Body of pancreas (tissue), 4 donors: Measurements from ENCODE around the gene NRG3. TPM values are rescaled to one million over a fixed set of nuclear protein-coding genes. Genes with fewer than 3 reads are reported as not detected.

Experiments used
- ATAC-seq: fragments of 150-250 bp; one replicate; pipeline ENCODE4 v1.9.1; 2016
- DNase-seq, 4 donors: peaks; one replicate each; pipeline ENCODE4 v3.0.0-alpha.2; 2019
- H3K27ac ChIP-seq, 4 donors: fragments of 200-600 bp; sonication (generic); 1 replicate in 3 of 4; 2 replicates in 1 of 4; pipeline versions ENCODE4 v1.5.1 to v1.6.1; 2016 to 2019; ENCODE audit warnings: mild to moderate bottlenecking in 1 of 4, mixed read lengths in 1 of 4, moderate library complexity in 1 of 4
- H3K27me3 ChIP-seq, 2 donors: fragments of 200-600 bp; sonication (generic); one replicate each; pipeline ENCODE4 v1.6.0; 2016; ENCODE audit warnings: mild to moderate bottlenecking in 1 of 2
- H3K36me3 ChIP-seq, 2 donors: fragments of 200-600 bp; sonication (generic); replicated peaks in 1 of 2; 2 replicates each; pipeline ENCODE4 v1.5.1; 2016; ENCODE audit warnings: low read depth in 2 of 2; ENCODE audit not compliant: insufficient read depth in 1 of 2
- H3K4me1 ChIP-seq: fragments of 200-600 bp; sonication (generic); one replicate; pipeline ENCODE4 v1.6.0; 2016
- H3K4me3 ChIP-seq, 2 donors: fragments of 200-600 bp; sonication (generic); 1 replicate in 1 of 2; 2 replicates in 1 of 2; pipeline ENCODE4 v1.5.1; 2016 to 2019
- H3K9me3 ChIP-seq, 3 donors: fragments of 200-600 bp; sonication (generic); 1 replicate in 2 of 3; 2 replicates in 1 of 3; pipeline ENCODE4 v1.5.1; 2016
- POLR2A ChIP-seq, 3 donors: fragments of 450-650 bp; IDR thresholded peaks; one replicate each; pipeline ENCODE4 v1.6.1; 2016; ENCODE audit warnings: antibody characterized with exemption in 3 of 3, mild to moderate bottlenecking in 2 of 3
- WGBS, 2 donors: methylation state at CpG; one replicate each; pipeline ENCODE4 v1.1.5; 2017; 5-methylcytosine and 5-hydroxymethylcytosine counted together
- intact Hi-C: fragments of 100-400 bp; cut with DNase I; formaldehyde crosslinking; loops from one replicate; pipeline ENCODE4 v1.15.1; 2023
- total RNA-seq, 2 donors: library from RNA; depleted of rRNA; stranded (reverse); fragments of >200 nt; gene quantifications; one replicate each; pipeline ENCODE4 v1.1.0, GENCODE V29; 2016
- TF ChIP-seq, protein P1 (sequence below), 7 experiments: fragments of 450-650 bp in 4 of 7; fragments of 200-600 bp in 3 of 7; sonication (generic) in 3 of 7; IDR thresholded peaks; one replicate each; pipeline ENCODE4 v1.5.1; 2016 to 2019; ENCODE audit warnings: antibody characterized with exemption in 7 of 7

The NRG3 gene
- total RNA-seq, 2 donors from 2014 or later, result 0.26 TPM; not detected in 1

DNA sequence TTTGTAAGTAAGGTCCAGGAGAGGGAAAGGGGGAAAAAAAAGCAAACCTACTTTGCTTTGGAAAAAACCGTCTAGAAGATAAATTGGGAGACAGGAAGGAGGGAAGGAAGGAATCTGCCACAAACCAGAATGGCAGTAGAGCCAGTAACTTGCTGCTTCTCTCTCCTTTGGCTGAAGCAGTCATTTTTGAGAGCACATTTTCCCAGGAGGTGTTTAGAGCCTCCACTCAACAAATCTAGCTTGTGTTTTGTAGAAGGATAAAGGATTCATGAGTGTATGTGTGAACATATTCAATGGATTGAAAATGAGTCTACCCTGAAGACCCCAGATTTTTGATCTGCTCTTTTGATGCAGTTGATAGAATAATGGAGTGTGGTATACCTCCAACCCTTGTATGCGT, 2.6 kb downstream of the NRG3 start:
- Histone ChIP-seq H3K27ac (no peak overlapping the region), H3K27me3 (peaks cover 0 to 26% of the 10 kb centered on the region in 2 donors), H3K36me3 (no peaks in the 10 kb centered on the region), H3K4me3 (no peak overlapping the region), H3K4me1 (peaks cover 20% of the 10 kb centered on the region), H3K9me3 (no peaks in the 10 kb centered on the region)
- WGBS, 2 donors, result 44 to 55% methylated on average over 2 of the region's 2 CpGs
- TF ChIP-seq, protein P1, sequence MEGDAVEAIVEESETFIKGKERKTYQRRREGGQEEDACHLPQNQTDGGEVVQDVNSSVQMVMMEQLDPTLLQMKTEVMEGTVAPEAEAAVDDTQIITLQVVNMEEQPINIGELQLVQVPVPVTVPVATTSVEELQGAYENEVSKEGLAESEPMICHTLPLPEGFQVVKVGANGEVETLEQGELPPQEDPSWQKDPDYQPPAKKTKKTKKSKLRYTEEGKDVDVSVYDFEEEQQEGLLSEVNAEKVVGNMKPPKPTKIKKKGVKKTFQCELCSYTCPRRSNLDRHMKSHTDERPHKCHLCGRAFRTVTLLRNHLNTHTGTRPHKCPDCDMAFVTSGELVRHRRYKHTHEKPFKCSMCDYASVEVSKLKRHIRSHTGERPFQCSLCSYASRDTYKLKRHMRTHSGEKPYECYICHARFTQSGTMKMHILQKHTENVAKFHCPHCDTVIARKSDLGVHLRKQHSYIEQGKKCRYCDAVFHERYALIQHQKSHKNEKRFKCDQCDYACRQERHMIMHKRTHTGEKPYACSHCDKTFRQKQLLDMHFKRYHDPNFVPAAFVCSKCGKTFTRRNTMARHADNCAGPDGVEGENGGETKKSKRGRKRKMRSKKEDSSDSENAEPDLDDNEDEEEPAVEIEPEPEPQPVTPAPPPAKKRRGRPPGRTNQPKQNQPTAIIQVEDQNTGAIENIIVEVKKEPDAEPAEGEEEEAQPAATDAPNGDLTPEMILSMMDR (IDR thresholded peaks at IDR 0.05), result no peak
- no peak for TF ChIP-seq POLR2A (IDR thresholded peaks at IDR 0.05)
- DNase-seq (no peak), ATAC-seq (no peak)
- intact Hi-C loops, result no loop called here

DNA sequence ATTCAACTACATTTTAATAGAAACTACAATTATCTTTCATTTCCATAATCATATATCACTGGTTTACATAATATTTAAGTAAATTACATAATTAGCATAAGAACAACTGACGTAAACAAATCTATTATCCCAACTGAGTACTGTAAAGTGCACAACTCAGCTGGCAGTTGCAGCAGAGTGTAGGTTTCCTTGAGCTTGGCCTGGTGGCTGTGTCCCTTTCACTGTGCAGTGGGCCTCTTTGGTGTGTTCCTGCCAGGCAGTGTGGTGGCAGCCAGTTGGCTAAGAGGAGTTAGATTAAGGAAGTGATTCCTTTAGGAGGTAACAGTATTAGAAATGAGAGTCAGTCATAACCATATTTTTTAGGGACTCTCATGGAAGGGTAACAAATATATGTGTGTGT, 7.0 kb downstream of the NRG3 start:
- no peaks in the 10 kb centered on the region for H3K36me3 ChIP-seq
- no peak for DNase-seq
- H3K27me3 ChIP-seq, result peaks cover 0 to 6% of the 10 kb centered on the region in 2 donors
- H3K9me3 ChIP-seq, result no peaks in the 10 kb centered on the region
- intact Hi-C loops, result no loop called here
- 78 to 97% methylated on average over 1 of the region's 1 CpG for WGBS, 2 donors
- ATAC-seq, result no peak
- no peak overlapping the region for H3K27ac ChIP-seq
- no peak overlapping the region for H3K4me3 ChIP-seq
- TF ChIP-seq, protein P1 (IDR thresholded peaks at IDR 0.05), result no peak
- no peak for TF ChIP-seq POLR2A (IDR thresholded peaks at IDR 0.05)
- H3K4me1 ChIP-seq, result no peaks in the 10 kb centered on the region

DNA sequence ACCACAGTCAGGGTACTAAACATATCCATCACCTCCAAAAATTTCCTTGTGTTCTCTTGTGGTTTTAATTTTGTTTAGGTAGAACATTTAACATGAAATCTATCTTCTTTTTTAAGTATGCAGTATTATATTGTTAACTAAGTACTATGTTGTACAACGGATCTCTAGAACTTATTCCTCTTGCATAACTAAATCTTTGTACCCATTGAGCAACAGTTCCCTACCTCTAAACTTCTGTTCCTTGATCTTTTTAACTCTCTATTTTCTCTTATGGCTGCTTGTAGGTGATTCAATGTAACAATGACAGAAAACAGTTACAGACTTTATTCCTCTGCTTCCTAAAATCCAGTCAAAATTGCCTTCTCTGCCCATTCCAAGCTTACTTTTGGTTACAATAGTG, 9.9 kb downstream of the NRG3 start:
- no peaks in the 10 kb centered on the region for H3K27me3 ChIP-seq
- intact Hi-C loops, result no loop called here
- ATAC-seq, result no peak
- H3K27ac ChIP-seq, result no peak overlapping the region
- TF ChIP-seq POLR2A (IDR thresholded peaks at IDR 0.05), result no peak
- TF ChIP-seq, protein P1 (IDR thresholded peaks at IDR 0.05), result no peak
- H3K4me1 ChIP-seq, result no peaks in the 10 kb centered on the region
- H3K9me3 ChIP-seq, result no peaks in the 10 kb centered on the region
- H3K4me3 ChIP-seq, result no peak overlapping the region
- 91 to 93% methylated on average over 1 of the region's 1 CpG for WGBS, 2 donors
- H3K36me3 ChIP-seq, result no peaks in the 10 kb centered on the region
- no peak for DNase-seq

DNA sequence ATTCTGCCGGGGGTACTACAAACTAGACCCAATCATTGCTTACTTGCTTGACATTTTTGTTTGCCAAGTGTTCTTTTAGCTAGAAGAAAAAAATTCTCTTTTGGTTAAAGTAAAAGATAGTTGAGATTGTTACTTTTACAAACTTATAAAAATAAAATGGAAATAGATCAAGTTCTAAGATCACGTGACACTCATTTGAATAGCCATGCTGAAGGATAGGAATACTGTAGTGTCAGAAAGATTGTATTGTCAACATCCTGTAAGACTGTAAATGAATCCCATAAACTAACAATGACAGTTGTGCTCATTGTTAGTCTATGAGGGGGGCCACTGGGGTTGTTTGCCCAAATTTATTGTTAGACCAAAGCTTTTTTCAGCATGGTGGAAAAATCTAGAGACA, 10.5 kb downstream of the NRG3 start:
- Histone ChIP-seq H3K4me3 (no peak overlapping the region), H3K27me3 (no peaks in the 10 kb centered on the region), H3K27ac (no peak overlapping the region), H3K4me1 (no peaks in the 10 kb centered on the region), H3K9me3 (no peaks in the 10 kb centered on the region), H3K36me3 (no peaks in the 10 kb centered on the region)
- TF ChIP-seq POLR2A (IDR thresholded peaks at IDR 0.05), result no peak
- TF ChIP-seq, protein P1 (IDR thresholded peaks at IDR 0.05), result no peak
- WGBS, 2 donors, result 75% methylated on average over 2 of the region's 2 CpGs
- intact Hi-C loops, result no loop called here
- DNase-seq (no peak), ATAC-seq (no peak)

DNA sequence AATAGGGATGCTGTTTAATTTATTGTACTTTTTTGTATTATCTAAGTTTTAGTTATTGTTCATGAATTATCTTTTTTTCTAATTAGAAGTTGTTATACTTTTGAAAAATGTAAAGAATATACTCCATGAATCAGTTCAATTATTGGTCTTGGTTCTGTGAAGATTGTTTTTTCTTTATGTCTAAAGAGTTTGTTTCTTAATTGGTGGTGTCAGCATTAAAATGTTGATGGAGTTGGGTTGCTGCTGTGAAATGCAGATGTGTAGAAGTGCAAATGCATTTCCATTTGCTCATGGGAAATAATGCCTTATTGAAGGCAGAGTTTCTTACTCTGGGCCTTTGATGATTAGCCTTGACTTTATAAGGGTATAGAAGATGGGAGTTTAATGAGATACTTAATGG, 11.9 kb downstream of the NRG3 start:
- ATAC-seq, result no peak
- Histone ChIP-seq H3K4me1 (no peaks in the 10 kb centered on the region), H3K4me3 (no peak overlapping the region), H3K27me3 (no peaks in the 10 kb centered on the region), H3K27ac (no peak overlapping the region), H3K9me3 (no peaks in the 10 kb centered on the region), H3K36me3 (no peaks in the 10 kb centered on the region)
- DNase-seq, result no peak
- TF ChIP-seq, protein P1 (IDR thresholded peaks at IDR 0.05), result no peak
- TF ChIP-seq POLR2A (IDR thresholded peaks at IDR 0.05), result no peak
- intact Hi-C loops, result no loop called here
